Heart left ventricle (tissue), 13 donors: ENCODE data around the gene AMBP.

Experiments
- CTCF ChIP-seq, 12 donors: fragments of 200-600 bp; sonication (generic) in 4 of 12; IDR thresholded peaks; one replicate each; pipeline versions ENCODE4 v1.5.0 to v1.8.0; 2018 to 2022; ENCODE audit warnings: antibody characterized with exemption in 12 of 12, mild to moderate bottlenecking in 5 of 12
- POLR2A ChIP-seq, 2 donors: fragments of 450-650 bp; IDR thresholded peaks; one replicate each; pipeline ENCODE4 v1.6.1; 2017; ENCODE audit warnings: antibody characterized with exemption in 2 of 2, mild to moderate bottlenecking in 2 of 2, moderate library complexity in 2 of 2
- donor health status: ischemic (EF 13 %, LVEDD 7.1; RV severe dilation, severe dysfunction).
- donor health status: DM: no; HTN: yes; CAD: no.
- donor health status: DM: no; HTN: no; CAD: no.
- donor health status: ischemic (EF 25% LVEDD 6.9; RV normal size, moderate dysfunction).
- donor health status: ischemic (EF 25% LVEDD 5.7; RV mildly dilated, moderate dysfunction).
- donor health status: ischemic (EF 35%, LVEDD 5.7; RV mildly dilated, moderate dysfunction).
- donor health status: nonischemic (EF 11% LVEDD 7.7; RV severe dilation, severe dysfunction).
- donor health status: DM: yes; HTN: yes; CAD: no.
- donor health status: PGD.
- donor health status: ischemic (EF 29% LVEDD 5.4; RV normal size, mild dysfunction).
- donor health status: nonischemic (EF 23%, LVEDD 6.1; RV moderate dilation, normal function).

GRCh38 chr9:114025760-114026159 is 52.3 kb downstream of the AMBP start:
- TF ChIP-seq POLR2A (IDR thresholded peaks at IDR 0.05) = no peak
- no peak for TF ChIP-seq CTCF (IDR thresholded peaks at IDR 0.05)
